Measurements from ENCODE around the gene ARHGEF37. TPM values are rescaled to one million over a fixed set of nuclear protein-coding genes. Genes with fewer than 3 reads are reported as not detected.

The ARHGEF37 gene
- total RNA-seq, 3 donors from 2014 or later = 5.3 to 54.4 (median 29.2) TPM

GRCh38 chr5:149635394-149635793, 54.1 kb downstream of the ARHGEF37 start:
- no peak for DNase-seq (ENCODE audit: low spot score in 2 of 2)
- TF ChIP-seq POLR2AphosphoS5 (IDR thresholded peaks at IDR 0.05) = no peak
- no peak for TF ChIP-seq CTCF (IDR thresholded peaks at IDR 0.05)
- no peak for TF ChIP-seq POLR2A (IDR thresholded peaks at IDR 0.05)
- no peaks in the 10 kb centered on the region for H3K4me1 ChIP-seq
- H3K36me3 ChIP-seq = no peaks in the 10 kb centered on the region
- no peak overlapping the region for H3K4me3 ChIP-seq
- H3K27me3 ChIP-seq = no peaks in the 10 kb centered on the region
- H3K27ac ChIP-seq = no peak overlapping the region
- intact Hi-C loops (cut with DNase I; ENCODE audit: low total_unique reads) = loop anchor here (10.0 kb wide), 1 partner anchor 189 kb away; no protein-coding TSS in a partner anchor
- H3K9me3 ChIP-seq = no peaks in the 10 kb centered on the region

- H3K9me3 ChIP-seq = no peaks in the 10 kb centered on the region
- TF ChIP-seq POLR2AphosphoS5 (IDR thresholded peaks at IDR 0.05) = no peak
- TF ChIP-seq POLR2A (IDR thresholded peaks at IDR 0.05) = no peak
These were observed 55.0 kb downstream of the ARHGEF37 start for GRCh38 chr5:149636191-149636860.

GRCh38 chr5:149636861-149637246, 55.6 kb downstream of the ARHGEF37 start:
- no peak for DNase-seq (ENCODE audit: low spot score in 2 of 2)
- intact Hi-C loops (cut with DNase I; ENCODE audit: low total_unique reads) = loop anchor here (10.0 kb wide), 1 partner anchor 188 kb away; no protein-coding TSS in a partner anchor
- H3K4me1 ChIP-seq = no peaks in the 10 kb centered on the region
- H3K27ac ChIP-seq = no peak overlapping the region
- no peaks in the 10 kb centered on the region for H3K27me3 ChIP-seq
- H3K9me3 ChIP-seq = no peaks in the 10 kb centered on the region
- no peaks in the 10 kb centered on the region for H3K36me3 ChIP-seq
- H3K4me3 ChIP-seq = no peak overlapping the region
- TF ChIP-seq CTCF (IDR thresholded peaks at IDR 0.05) (peak; percentile 74 to 90 (median 83)), POLR2A (IDR thresholded peaks at IDR 0.05) (no peak), POLR2AphosphoS5 (IDR thresholded peaks at IDR 0.05) (no peak)

More at GRCh38 chr5:149636191-149636860, 55.0 kb downstream of the ARHGEF37 start:
- intact Hi-C loops (cut with DNase I; ENCODE audit: low total_unique reads) = loop anchor here (10.0 kb wide), 1 partner anchor 188 kb away; no protein-coding TSS in a partner anchor
- Histone ChIP-seq H3K4me1 (no peaks in the 10 kb centered on the region), H3K27me3 (no peaks in the 10 kb centered on the region), H3K4me3 (no peak overlapping the region), H3K36me3 (no peaks in the 10 kb centered on the region), H3K27ac (no peak overlapping the region)
- no peak for DNase-seq (ENCODE audit: low spot score in 2 of 2)

GRCh38 chr5:149638136-149638535, 56.8 kb downstream of the ARHGEF37 start:
- no peaks in the 10 kb centered on the region for H3K36me3 ChIP-seq
- no peak for DNase-seq (ENCODE audit: low spot score in 2 of 2)
- H3K9me3 ChIP-seq = no peaks in the 10 kb centered on the region
- no peak overlapping the region for H3K27ac ChIP-seq
- H3K4me1 ChIP-seq = no peaks in the 10 kb centered on the region
- H3K4me3 ChIP-seq = no peak overlapping the region
- intact Hi-C loops (cut with DNase I; ENCODE audit: low total_unique reads) = loop anchor here (10.0 kb wide), 1 partner anchor 187 kb away; no protein-coding TSS in a partner anchor
- TF ChIP-seq POLR2A (IDR thresholded peaks at IDR 0.05) = no peak
- no peak for TF ChIP-seq CTCF (IDR thresholded peaks at IDR 0.05)
- no peak for TF ChIP-seq POLR2AphosphoS5 (IDR thresholded peaks at IDR 0.05)
- no peaks in the 10 kb centered on the region for H3K27me3 ChIP-seq

GRCh38 chr5:149638546-149639241, 57.4 kb downstream of the ARHGEF37 start:
- intact Hi-C loops (cut with DNase I; ENCODE audit: low total_unique reads) = loop anchor here (10.0 kb wide), 1 partner anchor 186 kb away; no protein-coding TSS in a partner anchor
- no peak overlapping the region for H3K27ac ChIP-seq
- DNase-seq (ENCODE audit: low spot score in 2 of 2) = no peak

More at GRCh38 chr5:149638546-149639241, 57.4 kb downstream of the ARHGEF37 start:
- Histone ChIP-seq H3K27me3 (no peaks in the 10 kb centered on the region), H3K36me3 (no peaks in the 10 kb centered on the region), H3K9me3 (no peaks in the 10 kb centered on the region), H3K4me1 (no peaks in the 10 kb centered on the region), H3K4me3 (no peak overlapping the region)
- TF ChIP-seq CTCF (IDR thresholded peaks at IDR 0.05) (no peak), POLR2AphosphoS5 (IDR thresholded peaks at IDR 0.05) (no peak), POLR2A (IDR thresholded peaks at IDR 0.05) (no peak)

Measured in breast epithelium (tissue), 4 donors.